CD8-positive, alpha-beta memory T cell (primary cell): Measurements from ENCODE around the gene ERGIC1. TPM values are rescaled to one million over a fixed set of nuclear protein-coding genes. Genes with fewer than 3 reads are reported as not detected.

Experiments used
- CTCF ChIA-PET: fragments of 350-600 bp; sonication (Branson Sonifier 250); formaldehyde crosslinking; loops from one replicate; lab custom pipeline; 2021; ENCODE audit warnings: antibody characterized with exemption; lab: Charles Lee
- POLR2A ChIA-PET: fragments of 350-600 bp; sonication (Branson Sonifier 250); formaldehyde crosslinking; loops from one replicate; lab custom pipeline; 2021; ENCODE audit warnings: antibody characterized with exemption; lab: Charles Lee
- DNase-seq, 5 donors: peaks; one replicate each; pipeline versions ENCODE4 v3.0.0 to v3.0.0-alpha.2; 2020 to 2022; ENCODE audit warnings: mixed read lengths in 1 of 5
- H3K27ac ChIP-seq: one replicate; pipeline ENCODE4 v1.7.0; 2013; ENCODE audit warnings: low read depth, mild to moderate bottlenecking, low read length, moderate library complexity
- H3K27me3 ChIP-seq: 2 replicates; pipeline ENCODE4 v1.7.0; 2013; ENCODE audit warnings: low read length, mild to moderate bottlenecking; ENCODE audit not compliant: insufficient read depth, poor library complexity, severe bottlenecking
- H3K36me3 ChIP-seq: 2 replicates; pipeline ENCODE4 v1.7.0; 2013; ENCODE audit warnings: mild to moderate bottlenecking, low read length, moderate library complexity; ENCODE audit not compliant: insufficient read depth
- H3K4me1 ChIP-seq: 2 replicates; pipeline ENCODE4 v1.7.0; 2013; ENCODE audit warnings: mild to moderate bottlenecking, low read length, moderate library complexity; ENCODE audit not compliant: insufficient read depth
- H3K4me3 ChIP-seq: 2 replicates; pipeline ENCODE4 v1.7.0; 2013; ENCODE audit warnings: mild to moderate bottlenecking, low read length
- H3K9me3 ChIP-seq: 2 replicates; pipeline ENCODE4 v1.7.0; 2013; ENCODE audit warnings: mild to moderate bottlenecking, low read length
- H3K27ac Mint-ChIP-seq, 8 donors: one replicate each; pipeline ENCODE4 v1.8.0; 2020 to 2021; ENCODE audit warnings: mixed read lengths in 8 of 8, mild to moderate bottlenecking in 6 of 8, inconsistent platforms in 3 of 8, moderate library complexity in 3 of 8
- H3K27me3 Mint-ChIP-seq, 2 donors: one replicate each; pipeline ENCODE4 v1.8.0; 2020 to 2021; ENCODE audit warnings: mixed read lengths in 2 of 2, mild to moderate bottlenecking in 1 of 2, moderate library complexity in 1 of 2
- H3K36me3 Mint-ChIP-seq, 3 donors: one replicate each; pipeline ENCODE4 v1.8.0; 2020 to 2021; ENCODE audit warnings: mixed read lengths in 3 of 3, inconsistent platforms in 1 of 3, mild to moderate bottlenecking in 1 of 3
- H3K4me1 Mint-ChIP-seq, 3 donors: one replicate each; pipeline ENCODE4 v1.8.0; 2020 to 2021; ENCODE audit warnings: mixed read lengths in 3 of 3, inconsistent platforms in 1 of 3, mild to moderate bottlenecking in 1 of 3
- H3K4me3 Mint-ChIP-seq, 7 donors: one replicate each; pipeline ENCODE4 v1.8.0; 2020 to 2021; ENCODE audit warnings: mixed read lengths in 7 of 7, mild to moderate bottlenecking in 6 of 7, moderate library complexity in 4 of 7, inconsistent platforms in 2 of 7
- H3K9me3 Mint-ChIP-seq, 5 donors: one replicate each; pipeline ENCODE4 v1.8.0; 2020 to 2022; ENCODE audit warnings: mixed read lengths in 5 of 5, mild to moderate bottlenecking in 3 of 5, moderate library complexity in 2 of 5, inconsistent platforms in 1 of 5
- polyA plus RNA-seq: library from polyadenylated mRNA; unstranded; fragments of 300-500 nt; fragmentation: Illumina TruSeq; gene quantifications from one replicate; pipeline ENCODE4 v1.2.3, GENCODE V29; 2021
- total RNA-seq, 2 experiments: library from RNA; stranded (reverse); gene quantifications; one replicate each; pipeline ENCODE4 v1.2.3, GENCODE V29; 2021

Gene ERGIC1
- total and polyA plus RNA-seq, 3 experiments from 2014 or later, result 25.9 to 39.9 (median 39.7) TPM

DNA sequence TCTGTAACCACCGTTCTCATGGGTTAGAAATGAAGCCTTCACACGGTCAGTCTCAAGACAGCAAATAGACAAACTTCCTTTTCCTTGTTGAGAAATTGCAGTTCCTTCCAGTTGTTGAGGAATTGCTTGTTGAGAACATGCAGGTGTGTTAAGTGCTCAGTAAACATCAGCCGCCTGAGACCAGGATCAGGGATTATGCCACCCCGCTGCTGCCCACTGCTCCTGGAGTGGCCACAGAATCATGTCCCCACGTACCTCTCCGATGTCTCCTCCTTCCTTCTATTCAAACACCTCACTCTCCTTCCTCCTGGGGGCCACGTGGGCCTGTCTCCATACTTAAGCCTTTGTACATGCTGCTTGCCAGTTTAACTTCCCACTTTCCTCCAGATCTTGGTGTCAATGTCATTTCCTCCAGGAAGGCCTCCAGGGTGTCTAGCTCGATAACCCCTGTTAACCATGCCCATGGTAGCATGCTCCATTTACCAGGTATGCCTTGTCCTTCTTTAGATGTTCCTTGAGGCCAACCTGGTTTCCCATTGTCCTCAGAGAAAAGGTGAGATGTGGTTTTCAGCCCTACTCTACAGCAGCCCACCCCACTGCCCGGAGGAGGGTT lies 91.4 kb downstream of the ERGIC1 start:
- H3K27me3 Mint-ChIP-seq, result no peaks in the 10 kb centered on the region

DNA sequence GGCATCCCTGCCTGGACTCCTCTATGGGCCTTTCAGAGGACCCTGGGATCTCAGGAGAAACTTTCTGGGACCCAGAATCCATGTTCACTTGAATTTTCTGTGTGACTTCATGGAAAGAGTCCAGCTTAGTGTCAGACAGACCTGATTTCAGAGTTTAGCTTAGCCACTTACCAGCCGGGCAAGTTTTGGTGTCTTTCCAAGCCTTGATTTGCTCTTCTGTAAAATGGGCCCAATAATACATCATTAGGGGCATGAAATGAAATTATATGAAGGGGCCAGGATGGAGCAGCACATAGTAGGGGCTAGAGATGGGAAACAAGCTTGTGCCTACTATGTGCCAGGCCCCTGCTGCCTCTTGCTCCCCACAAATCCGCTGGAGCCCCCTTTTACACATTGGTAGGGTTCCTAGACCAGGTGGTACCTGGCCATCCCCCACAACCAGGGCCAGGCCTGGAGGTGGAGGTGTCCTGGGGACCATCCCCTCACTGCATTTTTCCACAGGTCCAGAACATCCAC lies 92.0 kb downstream of the ERGIC1 start:
- Mint-ChIP-seq H3K27ac (peak overlapping the region in 1 of 8 donors; percentile 13), H3K9me3 (no peaks in the 10 kb centered on the region), H3K27me3 (no peaks in the 10 kb centered on the region), H3K36me3 (peaks cover 5 to 57% (median 13%) of the 10 kb centered on the region in 3 donors), H3K4me3 (no peak overlapping the region), H3K4me1 (peaks cover 0 to 2% (median 0%) of the 10 kb centered on the region in 3 donors)
- DNase-seq, result no peak
- no peaks in the 10 kb centered on the region for H3K27me3 ChIP-seq
- peaks cover 4% of the 10 kb centered on the region for H3K36me3 ChIP-seq
- H3K4me3 ChIP-seq, result no peak overlapping the region
- no peaks in the 10 kb centered on the region for H3K4me1 ChIP-seq
- ChIA-PET CTCF (interaction anchor here (1.4 to 13.6 kb wide), 2 partner anchors 209 to 214 kb away, joined by 5 to 270 read pairs; no protein-coding TSS in a partner anchor), POLR2A (interaction anchor here (0.6 kb wide), 1 partner anchor 11 kb away, joined by 5 read pairs; no protein-coding TSS in a partner anchor)
- no peak overlapping the region for H3K27ac ChIP-seq
- H3K9me3 ChIP-seq, result no peaks in the 10 kb centered on the region

More for the DNA sequence above, 91.4 kb downstream of the ERGIC1 start:
- no peak for DNase-seq
- H3K4me3 Mint-ChIP-seq, result no peak overlapping the region
- H3K27ac Mint-ChIP-seq, result peak overlapping the region in 5 of 8 donors; percentile 24 to 78 (median 64)
- POLR2A ChIA-PET, result no interaction called here
- Histone ChIP-seq H3K27ac (no peak overlapping the region), H3K9me3 (no peaks in the 10 kb centered on the region), H3K4me1 (no peaks in the 10 kb centered on the region), H3K27me3 (no peaks in the 10 kb centered on the region), H3K4me3 (no peak overlapping the region), H3K36me3 (peaks cover 4% of the 10 kb centered on the region)
- H3K4me1 Mint-ChIP-seq, result peaks cover 0 to 4% (median 0%) of the 10 kb centered on the region in 3 donors
- H3K9me3 Mint-ChIP-seq, result no peaks in the 10 kb centered on the region
- CTCF ChIA-PET, result interaction anchor here (1.4 to 13.6 kb wide), 2 partner anchors 209 to 213 kb away, joined by 5 to 270 read pairs; no protein-coding TSS in a partner anchor
- peaks cover 5 to 60% (median 13%) of the 10 kb centered on the region in 3 donors for H3K36me3 Mint-ChIP-seq

DNA sequence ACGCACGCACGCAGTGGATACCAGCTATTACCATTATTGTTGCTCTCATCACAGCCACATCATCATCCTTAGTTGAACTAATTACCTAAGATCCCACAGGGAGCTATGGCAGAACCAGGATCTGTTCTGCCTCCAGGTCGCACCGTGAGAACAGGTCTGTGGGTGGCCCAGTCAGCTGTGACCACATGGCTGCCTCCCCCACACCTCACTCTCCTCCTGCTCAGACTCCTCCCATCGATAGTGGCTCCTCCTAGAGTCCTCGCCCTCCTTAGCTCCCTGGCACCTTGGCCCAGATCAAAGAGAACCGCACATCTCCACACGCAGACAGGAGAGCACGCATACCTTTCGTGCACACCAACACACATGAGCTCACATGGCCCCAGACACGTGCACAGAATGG lies 92.7 kb downstream of the ERGIC1 start:
- no peaks in the 10 kb centered on the region for H3K9me3 Mint-ChIP-seq
- no peak for DNase-seq
- CTCF ChIA-PET, result interaction anchor here (1.4 to 13.6 kb wide), 2 partner anchors 210 to 215 kb away, joined by 5 to 270 read pairs; no protein-coding TSS in a partner anchor
- H3K36me3 Mint-ChIP-seq, result peaks cover 5 to 52% (median 11%) of the 10 kb centered on the region in 3 donors
- no peaks in the 10 kb centered on the region for H3K27me3 Mint-ChIP-seq
- H3K27ac ChIP-seq, result no peak overlapping the region
- H3K9me3 ChIP-seq, result no peaks in the 10 kb centered on the region
- H3K27ac Mint-ChIP-seq, result peak overlapping the region in 5 of 8 donors; percentile 19 to 68 (median 61)
- peaks cover 3% of the 10 kb centered on the region for H3K36me3 ChIP-seq
- H3K4me3 Mint-ChIP-seq, result no peak overlapping the region
- H3K4me1 ChIP-seq, result no peaks in the 10 kb centered on the region
- H3K4me3 ChIP-seq, result no peak overlapping the region
- POLR2A ChIA-PET, result no interaction called here
- H3K27me3 ChIP-seq, result no peaks in the 10 kb centered on the region
- no peaks in the 10 kb centered on the region for H3K4me1 Mint-ChIP-seq

DNA sequence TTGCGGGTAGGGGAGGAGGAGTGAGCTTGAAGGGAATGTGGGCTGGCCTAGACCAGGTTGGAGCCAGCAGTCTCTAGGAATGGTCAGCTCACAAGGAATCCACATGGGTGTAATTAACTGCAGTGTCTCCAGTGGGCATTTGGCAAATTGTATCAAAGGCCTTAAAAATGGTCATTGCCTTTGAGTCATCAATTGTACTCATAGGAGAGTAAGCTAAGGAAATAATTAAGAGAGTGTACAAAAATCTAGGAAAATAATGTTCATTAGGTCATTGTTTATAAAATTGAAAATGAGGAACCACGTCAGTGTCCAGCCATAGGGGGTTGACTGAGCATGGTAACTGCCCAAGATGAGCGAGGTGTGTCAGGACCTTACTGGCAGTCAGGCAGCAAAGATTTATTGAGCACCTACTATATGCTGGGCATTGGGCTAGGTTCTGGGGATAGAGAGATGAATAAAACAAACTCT lies 95.4 kb downstream of the ERGIC1 start:
- H3K9me3 Mint-ChIP-seq, result no peaks in the 10 kb centered on the region
- H3K27ac Mint-ChIP-seq, result peak overlapping the region in 5 of 8 donors; percentile 8 to 61 (median 43)
- H3K4me3 Mint-ChIP-seq, result peak overlapping the region in 1 of 7 donors; percentile 66
- H3K27me3 Mint-ChIP-seq, result no peaks in the 10 kb centered on the region
- no peaks in the 10 kb centered on the region for H3K36me3 ChIP-seq
- POLR2A ChIA-PET, result interaction anchor here (1.7 kb wide), 1 partner anchor 159 kb away, joined by 6 read pairs; no protein-coding TSS in a partner anchor
- H3K9me3 ChIP-seq, result no peaks in the 10 kb centered on the region
- CTCF ChIA-PET, result interaction anchor here (1.1 to 13.6 kb wide), 5 partner anchors 11 to 228 kb away, joined by 3 to 270 read pairs (median 3); no protein-coding TSS in a partner anchor
- H3K27ac ChIP-seq, result no peak overlapping the region
- H3K4me1 Mint-ChIP-seq, result peaks cover 6 to 7% (median 7%) of the 10 kb centered on the region in 3 donors
- no peak overlapping the region for H3K4me3 ChIP-seq
- peaks cover 5 to 46% (median 10%) of the 10 kb centered on the region in 3 donors for H3K36me3 Mint-ChIP-seq
- H3K27me3 ChIP-seq, result no peaks in the 10 kb centered on the region
- no peak for DNase-seq
- no peaks in the 10 kb centered on the region for H3K4me1 ChIP-seq

DNA sequence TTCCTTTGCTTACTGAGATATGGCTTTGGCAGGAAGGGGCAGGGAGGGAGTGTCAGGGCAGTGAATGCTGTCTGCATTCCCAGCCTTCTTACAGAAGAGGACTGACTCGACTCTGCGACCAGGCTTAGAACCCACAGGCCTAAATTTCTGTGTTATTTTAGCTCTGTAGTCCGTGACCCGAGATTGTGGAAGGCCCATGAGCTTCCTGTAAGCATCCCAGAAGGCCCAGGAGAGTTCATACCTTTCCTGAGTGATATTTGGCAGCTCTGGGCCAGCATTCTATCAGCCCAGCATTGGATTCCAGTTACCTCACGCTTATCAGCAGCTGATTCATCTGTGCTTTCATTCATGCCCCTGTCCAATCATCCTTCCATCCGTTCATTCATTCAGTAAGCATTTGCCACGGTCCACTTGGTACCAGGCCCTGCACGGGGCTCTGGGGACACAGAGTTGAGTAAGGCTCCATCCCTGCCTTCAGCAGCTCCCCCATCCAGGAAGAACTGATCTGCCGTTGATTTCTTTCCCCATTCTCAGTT lies 97.0 kb downstream of the ERGIC1 start:
- Mint-ChIP-seq H3K9me3 (no peaks in the 10 kb centered on the region), H3K4me1 (peaks cover 6 to 7% (median 7%) of the 10 kb centered on the region in 3 donors), H3K27me3 (no peaks in the 10 kb centered on the region), H3K36me3 (peaks cover 0 to 48% (median 12%) of the 10 kb centered on the region in 3 donors), H3K27ac (peak overlapping the region in 7 of 8 donors; percentile 12 to 77 (median 48)), H3K4me3 (no peak overlapping the region)
- Histone ChIP-seq H3K9me3 (no peaks in the 10 kb centered on the region), H3K4me1 (no peaks in the 10 kb centered on the region), H3K4me3 (no peak overlapping the region), H3K27ac (no peak overlapping the region), H3K27me3 (no peaks in the 10 kb centered on the region), H3K36me3 (peaks cover 8% of the 10 kb centered on the region)
- CTCF ChIA-PET, result interaction anchor here (0.7 to 13.6 kb wide), 17 partner anchors 8 to 230 kb away, joined by 3 to 270 read pairs (median 7); partner anchors contain the start of gene DUSP1
- DNase-seq, result no peak
- POLR2A ChIA-PET, result interaction anchor here (0.5 kb wide), 1 partner anchor 167 kb away, joined by 5 read pairs; no protein-coding TSS in a partner anchor

DNA sequence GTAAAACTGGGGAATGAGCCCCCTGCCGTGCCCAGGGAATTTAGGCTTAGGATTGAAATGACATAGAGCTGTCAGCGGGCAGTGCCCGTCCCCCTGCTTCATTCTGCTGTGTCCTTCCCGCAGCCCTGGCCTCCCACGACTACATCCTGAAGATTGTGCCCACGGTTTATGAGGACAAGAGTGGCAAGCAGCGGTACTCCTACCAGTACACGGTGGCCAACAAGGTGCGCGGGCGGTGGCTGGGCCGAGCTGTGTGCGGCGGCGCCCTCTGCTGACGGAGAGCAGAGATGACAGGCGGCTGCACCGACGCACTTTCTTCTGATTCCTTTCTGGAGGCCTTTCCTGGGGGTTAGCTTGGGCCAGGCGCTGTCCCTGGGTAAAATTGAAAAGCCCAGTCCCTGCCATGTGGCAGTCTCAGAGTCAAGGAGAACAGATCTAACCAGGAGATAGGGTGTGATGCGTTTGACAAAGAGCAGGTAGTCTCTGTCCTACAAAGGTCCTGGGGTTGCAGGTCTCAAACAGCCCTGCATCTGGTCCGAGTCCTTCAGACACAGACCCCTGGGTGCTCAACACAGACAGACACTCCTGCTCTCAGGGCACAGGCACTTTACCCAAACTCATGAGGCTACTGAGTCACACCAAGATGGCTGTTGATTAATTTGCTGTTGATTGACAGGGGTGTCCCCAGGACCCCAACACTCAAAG lies 98.4 kb downstream of the ERGIC1 start:
- peaks cover 0 to 45% (median 9%) of the 10 kb centered on the region in 3 donors for H3K36me3 Mint-ChIP-seq
- ChIA-PET CTCF (interaction anchor here (0.6 to 13.6 kb wide), 40 partner anchors 10 to 481 kb away, joined by 3 to 270 read pairs (median 4); partner anchors contain the start of gene DUSP1), POLR2A (interaction anchor here (0.6 to 2.3 kb wide), 5 partner anchors 13 to 225 kb away, joined by 3 to 8 read pairs (median 4); no protein-coding TSS in a partner anchor)
- H3K9me3 ChIP-seq, result no peaks in the 10 kb centered on the region
- no peaks in the 10 kb centered on the region for H3K27me3 Mint-ChIP-seq
- H3K4me1 ChIP-seq, result no peaks in the 10 kb centered on the region
- H3K4me1 Mint-ChIP-seq, result peaks cover 6 to 7% (median 7%) of the 10 kb centered on the region in 3 donors
- no peaks in the 10 kb centered on the region for H3K27me3 ChIP-seq
- no peak overlapping the region for H3K4me3 Mint-ChIP-seq
- no peaks in the 10 kb centered on the region for H3K9me3 Mint-ChIP-seq
- no peak overlapping the region for H3K27ac ChIP-seq
- H3K27ac Mint-ChIP-seq, result peak overlapping the region in 7 of 8 donors; percentile 38 to 85 (median 68)
- no peak overlapping the region for H3K4me3 ChIP-seq
- peak; percentile 57 to 80 (median 67) for DNase-seq
- H3K36me3 ChIP-seq, result peaks cover 13% of the 10 kb centered on the region

DNA sequence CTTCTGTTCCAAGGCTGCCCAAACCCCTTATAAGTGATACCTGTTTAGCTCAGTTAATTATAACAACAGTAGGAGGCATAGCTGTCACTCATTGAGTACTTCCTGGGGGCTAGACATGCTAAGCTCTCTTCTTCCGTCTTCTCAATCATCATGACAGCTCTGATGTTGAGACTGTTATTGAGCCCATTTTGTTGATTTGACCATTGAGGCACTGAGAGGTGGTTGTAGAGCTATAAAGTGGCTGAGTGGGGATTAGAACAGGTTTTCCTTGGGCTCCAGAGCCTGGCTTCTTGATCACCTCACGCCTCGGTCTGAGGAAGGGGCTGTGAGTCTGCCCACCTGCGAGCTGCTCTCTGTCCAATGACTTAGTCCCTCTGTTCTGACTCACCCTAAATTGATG lies 99.2 kb downstream of the ERGIC1 start:
- no peaks in the 10 kb centered on the region for H3K9me3 Mint-ChIP-seq
- Histone ChIP-seq H3K36me3 (peaks cover 13% of the 10 kb centered on the region), H3K9me3 (no peaks in the 10 kb centered on the region), H3K4me3 (no peak overlapping the region), H3K27ac (no peak overlapping the region), H3K27me3 (no peaks in the 10 kb centered on the region), H3K4me1 (no peaks in the 10 kb centered on the region)
- H3K27me3 Mint-ChIP-seq, result no peaks in the 10 kb centered on the region
- ChIA-PET POLR2A (interaction anchor here (0.6 to 2.3 kb wide), 3 partner anchors 156 to 219 kb away, joined by 4 to 8 read pairs (median 5); no protein-coding TSS in a partner anchor), CTCF (interaction anchor here (0.8 to 13.6 kb wide), 21 partner anchors 9 to 235 kb away, joined by 3 to 270 read pairs (median 5); partner anchors contain the start of gene DUSP1)
- H3K4me1 Mint-ChIP-seq, result peaks cover 6 to 7% (median 7%) of the 10 kb centered on the region in 3 donors
- no peak for DNase-seq
- H3K36me3 Mint-ChIP-seq, result peaks cover 0 to 44% (median 11%) of the 10 kb centered on the region in 3 donors
- H3K4me3 Mint-ChIP-seq, result no peak overlapping the region
- H3K27ac Mint-ChIP-seq, result peak overlapping the region in 3 of 8 donors; percentile 29 to 73 (median 32)
